HG03280 (cell line): ENCODE results near the gene BPGM.
"Not testable (repeated sequence)": the region's sequence is repeated elsewhere in the genome, so short reads cannot be mapped to it uniquely, and the experiment has no call there.

ENCODE experiments used
- ATAC-seq: cut with Tn5 transposase; IDR thresholded peaks from one replicate; pipeline ENCODE4 v1.9.1; 2021; ENCODE audit warnings: mild to moderate bottlenecking, moderate library complexity; ENCODE audit not compliant: unreplicated experiment

The BPGM gene

GRCh38 chr7:134630893-134631292 is 15.8 kb upstream of the BPGM start:
- ATAC-seq = no peak

GRCh38 chr7:134632052-134632451 is 14.6 kb upstream of the BPGM start:
- no peak for ATAC-seq

- no peak for ATAC-seq
Observed at GRCh38 chr7:134632937-134633540, 13.6 kb upstream of the BPGM start.

GRCh38 chr7:134636008-134636449 is 10.6 kb upstream of the BPGM start:
- ATAC-seq = peak; percentile 72

- ATAC-seq = no peak
Observed at GRCh38 chr7:134637441-134637840, 9.2 kb upstream of the BPGM start.

- no peak for ATAC-seq
Observed at GRCh38 chr7:134637934-134638719, 8.5 kb upstream of the BPGM start.

GRCh38 chr7:134639061-134639460 is 7.6 kb upstream of the BPGM start:
- no peak for ATAC-seq

- ATAC-seq = no peak
Observed at GRCh38 chr7:134639683-134640279, 6.9 kb upstream of the BPGM start.

GRCh38 chr7:134640842-134641715 is 5.6 kb upstream of the BPGM start:
- ATAC-seq = no peak

- ATAC-seq = not testable (repeated sequence)
Observed at GRCh38 chr7:134641981-134642380, 4.7 kb upstream of the BPGM start.

GRCh38 chr7:134643131-134643530 is 3.5 kb upstream of the BPGM start:
- no peak for ATAC-seq

- ATAC-seq = no peak
Observed at GRCh38 chr7:134645478-134645877, 1.2 kb upstream of the BPGM start.

- ATAC-seq = no peak
Observed at GRCh38 chr7:134645935-134646334, 718 bp upstream of the BPGM start.

- ATAC-seq = no peak
Observed at GRCh38 chr7:134648456-134648855, 1.8 kb downstream of the BPGM start.

- no peak for ATAC-seq
Observed at GRCh38 chr7:134649226-134649775, 2.6 kb downstream of the BPGM start.

- no peak for ATAC-seq
Observed at GRCh38 chr7:134651991-134652390, 5.3 kb downstream of the BPGM start.

- ATAC-seq = no peak
Observed at GRCh38 chr7:134654104-134654775, 7.6 kb downstream of the BPGM start.

- no peak for ATAC-seq
Observed at GRCh38 chr7:134657526-134657925, 10.9 kb downstream of the BPGM start.

- ATAC-seq = no peak
Observed at GRCh38 chr7:134660242-134660785, 13.7 kb downstream of the BPGM start.

- no peak for ATAC-seq
Observed at GRCh38 chr7:134660961-134661376, 14.3 kb downstream of the BPGM start.
